Glomerular visceral epithelial cell (primary cell): ENCODE data around the gene SHROOM3.

ENCODE experiments used
- DNase-seq: peaks from one replicate; pipeline ENCODE4 v3.0.0-alpha.2; 2016; ENCODE audit errors: extremely low spot score

The SHROOM3 gene

GRCh38 chr4:76691807-76692582 lies 257.0 kb downstream of the SHROOM3 start:
- DNase-seq: peak; percentile 56

DNA sequence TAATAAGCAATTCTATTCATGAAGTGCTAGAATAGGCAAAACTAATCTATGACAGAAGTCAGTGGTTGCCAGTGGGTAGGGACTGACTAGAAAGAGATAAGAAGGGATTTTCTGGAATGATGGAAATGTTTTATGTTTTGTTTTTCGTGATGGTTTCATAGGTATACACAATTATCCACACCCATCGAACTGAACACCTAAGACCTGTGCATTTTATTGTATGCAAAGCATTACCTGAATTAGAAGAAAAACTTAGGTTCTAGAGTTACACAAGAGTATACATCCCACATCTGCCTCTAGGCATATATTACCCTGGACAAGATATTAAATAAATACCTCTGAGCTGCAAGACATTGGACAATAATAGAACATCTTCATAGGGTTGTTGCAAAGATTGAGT lies 257.7 kb downstream of the SHROOM3 start:
- no peak for DNase-seq

DNA sequence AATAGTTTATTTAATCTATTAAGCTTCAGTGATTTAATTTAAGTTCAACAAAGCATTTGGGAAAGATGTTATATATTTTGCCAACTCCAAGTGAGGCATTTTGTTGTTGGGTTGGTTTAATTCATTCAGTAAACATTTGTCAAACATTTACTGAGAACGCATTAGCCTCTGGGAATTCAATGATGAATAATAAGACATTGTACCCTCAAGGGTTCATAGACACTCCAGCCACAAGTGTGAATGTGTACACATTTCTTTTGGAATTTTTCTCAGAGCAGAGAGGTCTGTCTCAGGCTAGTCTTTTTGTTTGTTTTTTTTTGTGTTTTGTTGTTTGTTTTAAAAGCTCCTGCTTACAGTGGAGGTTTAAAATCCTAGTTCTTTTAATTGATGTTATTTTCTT lies 259.0 kb downstream of the SHROOM3 start:
- no peak for DNase-seq

GRCh38 chr4:76696109-76696508 lies 261.1 kb downstream of the SHROOM3 start:
- no peak for DNase-seq

GRCh38 chr4:76697129-76697803 lies 262.2 kb downstream of the SHROOM3 start:
- DNase-seq: no peak

DNA sequence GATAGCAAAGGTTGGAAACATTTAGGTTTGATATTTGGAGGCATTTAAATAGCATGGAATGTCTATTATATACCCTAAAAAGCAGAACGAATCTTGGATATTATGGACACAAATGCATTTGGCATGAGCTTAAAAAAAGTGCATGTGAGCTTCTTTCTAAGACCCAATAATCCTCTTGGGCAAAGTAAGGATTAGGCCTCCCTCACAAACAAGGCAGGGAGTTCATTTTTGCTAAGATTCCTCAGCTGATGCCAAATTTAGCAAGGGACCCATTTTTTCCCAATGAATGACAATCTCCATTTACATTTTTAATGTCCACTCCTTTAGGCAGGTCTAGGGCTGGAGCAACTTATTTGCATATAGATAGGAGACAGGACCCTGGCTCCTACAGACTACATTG lies 263.1 kb downstream of the SHROOM3 start:
- no peak for DNase-seq

- DNase-seq: no peak
Measured at GRCh38 chr4:76699751-76700310, 264.8 kb downstream of the SHROOM3 start.

DNA sequence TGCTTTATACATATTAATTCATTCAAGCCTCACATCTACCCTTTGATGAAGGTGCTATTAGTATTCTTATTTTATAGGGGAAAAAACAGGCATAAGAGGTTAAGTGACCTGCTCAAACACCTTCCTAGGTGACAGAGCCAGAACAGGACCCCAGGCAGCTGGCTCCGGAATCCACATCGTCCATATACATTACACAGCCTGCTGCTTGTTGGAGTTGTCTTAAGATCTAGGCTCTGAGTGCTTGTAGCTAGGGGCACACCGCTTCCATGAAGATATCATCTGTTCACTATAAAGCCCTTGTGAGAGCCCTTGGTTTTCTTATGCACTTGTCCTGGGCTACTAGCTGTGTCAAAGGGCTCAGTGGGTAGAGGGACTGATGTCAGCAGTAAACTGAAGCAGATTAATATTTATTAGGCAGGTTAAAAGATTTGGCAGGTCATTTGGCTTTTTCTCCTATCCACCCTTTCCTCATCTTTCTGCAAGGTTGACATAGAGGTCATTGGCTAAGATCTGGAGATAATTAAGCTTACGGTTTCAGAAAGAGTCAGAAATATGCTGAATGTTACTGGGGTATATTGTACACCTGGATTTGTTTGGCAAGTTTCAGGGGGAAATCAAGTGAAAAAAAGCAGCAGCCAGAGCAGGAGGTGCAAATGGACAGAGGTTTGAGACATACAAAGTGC lies 267.6 kb downstream of the SHROOM3 start:
- DNase-seq: no peak

GRCh38 chr4:76703123-76703490 lies 268.1 kb downstream of the SHROOM3 start:
- DNase-seq: no peak

DNA sequence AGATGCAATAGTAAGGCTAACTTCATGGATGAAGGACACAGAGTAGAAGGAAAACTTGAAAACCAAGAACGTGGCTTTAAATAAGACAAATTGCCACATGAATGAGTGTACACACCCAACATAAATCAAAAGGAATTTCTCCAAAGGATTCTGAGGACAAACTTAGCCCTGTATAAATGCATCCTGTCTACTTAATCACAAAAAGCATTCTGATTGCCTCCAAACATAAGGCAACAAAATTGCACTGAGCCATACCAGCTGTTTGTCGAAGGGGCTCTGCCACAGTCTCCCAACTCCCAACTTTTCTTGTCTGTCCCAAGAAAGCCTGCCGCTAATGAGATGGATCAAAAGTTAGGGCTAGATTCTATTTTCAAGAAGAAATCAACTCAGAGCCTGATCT lies 268.6 kb downstream of the SHROOM3 start:
- DNase-seq: no peak

- DNase-seq: peak; percentile 67
Measured at GRCh38 chr4:76704133-76704881, 269.3 kb downstream of the SHROOM3 start.

DNA sequence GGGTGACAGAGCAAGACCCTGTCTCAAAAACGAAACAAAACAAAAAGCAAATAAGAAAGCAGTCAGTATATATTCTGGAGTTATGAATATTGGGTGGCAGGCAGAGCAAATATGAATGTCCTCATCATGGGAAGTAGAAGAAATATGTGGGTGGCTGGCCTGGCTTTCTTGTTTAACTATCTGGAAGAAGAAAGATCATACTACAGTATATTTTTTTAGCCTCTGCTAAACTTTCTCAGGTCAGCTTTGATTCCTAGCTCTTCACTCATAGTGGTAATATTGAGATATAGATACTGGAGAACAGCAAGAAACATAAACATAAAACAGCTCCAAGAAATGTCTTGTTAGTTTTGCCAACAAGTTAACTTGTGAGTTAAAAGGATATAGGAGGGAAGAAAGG lies 270.4 kb downstream of the SHROOM3 start:
- DNase-seq: no peak

DNA sequence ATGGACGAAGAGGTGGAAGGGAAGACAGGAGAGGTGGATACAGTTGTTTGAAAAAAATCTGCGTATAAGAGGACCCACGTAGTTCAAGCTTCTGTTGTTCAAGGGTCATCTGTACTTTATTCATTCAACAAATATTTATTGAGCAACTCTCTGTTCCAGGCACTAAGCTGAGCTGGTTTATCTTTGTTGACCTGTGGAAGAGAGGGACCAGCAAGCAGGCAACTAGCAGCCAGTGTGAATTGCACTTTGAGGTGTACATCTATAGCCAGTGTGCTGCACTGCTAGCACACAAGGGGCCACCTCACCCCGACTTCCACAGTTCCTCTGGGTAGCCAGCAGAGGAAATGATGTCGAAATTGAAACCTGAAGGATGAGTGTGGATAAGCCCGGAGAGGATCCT lies 271.6 kb downstream of the SHROOM3 start:
- DNase-seq: no peak

DNA sequence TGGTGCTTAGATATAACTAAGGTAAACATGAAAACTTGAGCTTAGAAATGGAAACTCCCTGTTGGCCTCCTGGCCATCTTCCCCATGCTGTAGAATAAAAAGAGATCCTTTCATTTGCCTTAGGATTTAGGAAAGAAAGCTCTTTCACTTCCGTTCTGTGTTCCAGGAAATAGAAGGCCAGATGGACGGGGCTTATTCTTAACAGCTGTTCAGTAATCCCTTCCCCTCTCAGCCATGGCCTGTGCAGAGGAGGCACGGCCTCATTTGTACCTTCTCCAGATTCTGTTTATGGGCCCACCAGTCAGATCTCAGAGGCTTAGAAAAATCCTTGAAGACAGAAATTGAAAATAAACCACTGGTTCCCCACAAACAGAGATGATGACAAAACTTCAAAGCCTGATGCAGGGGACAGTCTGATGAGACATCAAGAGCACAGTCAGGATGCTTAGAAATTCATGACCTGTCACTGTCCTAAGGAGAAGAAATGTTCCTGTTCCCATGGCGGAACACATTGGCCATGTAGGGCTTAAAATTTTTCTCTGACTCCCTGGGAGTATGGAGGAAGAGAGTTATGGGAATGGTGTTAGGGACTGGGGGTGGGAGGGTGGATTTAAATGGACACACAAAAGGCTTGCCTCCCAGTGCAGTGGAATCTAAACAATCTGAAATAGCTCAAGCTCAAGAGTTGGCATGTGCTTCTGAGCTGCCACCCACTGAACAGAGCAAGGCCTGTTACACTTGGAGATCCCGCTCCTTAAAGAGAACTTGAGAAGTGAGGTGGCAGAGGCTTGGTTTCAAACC lies 274.1 kb downstream of the SHROOM3 start:
- DNase-seq: no peak

DNA sequence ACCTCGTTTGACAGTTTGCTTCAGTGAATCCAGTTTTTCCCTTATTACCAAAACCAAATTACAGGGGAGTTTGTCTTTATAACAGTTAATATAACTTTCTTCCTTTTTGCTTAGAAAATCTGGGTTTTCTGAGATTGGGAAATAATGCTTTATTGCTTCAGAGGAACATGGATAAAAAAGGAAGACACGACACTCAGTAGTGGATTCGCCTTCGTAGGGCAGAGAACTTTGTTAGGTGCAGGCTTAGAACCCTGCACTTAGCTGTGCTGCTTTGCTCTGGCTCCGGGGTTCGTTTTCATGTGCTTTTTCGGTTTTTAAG lies 274.7 kb downstream of the SHROOM3 start:
- no peak for DNase-seq

GRCh38 chr4:76712564-76712963 lies 277.5 kb downstream of the SHROOM3 start:
- no peak for DNase-seq

GRCh38 chr4:76714226-76714625 lies 279.2 kb downstream of the SHROOM3 start:
- no peak for DNase-seq

- no peak for DNase-seq
Measured at GRCh38 chr4:76716020-76716419, 281.0 kb downstream of the SHROOM3 start.

GRCh38 chr4:76716658-76717057 lies 281.6 kb downstream of the SHROOM3 start:
- DNase-seq: no peak

DNA sequence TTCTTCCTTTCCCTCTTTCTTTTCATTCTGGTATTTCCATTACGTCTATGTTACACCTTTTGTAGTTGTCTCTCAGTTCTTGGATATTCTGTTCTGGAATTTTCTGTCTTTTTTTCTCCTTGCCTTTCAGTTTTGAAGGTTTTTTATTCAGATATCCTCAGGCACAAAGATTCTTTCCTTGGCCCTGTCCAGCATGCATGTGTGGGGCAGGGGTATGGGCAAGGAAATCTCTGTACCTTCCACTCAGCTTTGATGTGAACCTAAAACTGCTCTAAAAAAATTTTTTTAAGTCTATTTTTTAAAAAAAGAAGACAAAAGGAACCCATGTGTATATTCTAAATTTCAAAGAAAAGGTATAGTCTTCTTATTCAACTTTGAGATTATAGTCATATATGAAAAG lies 282.4 kb downstream of the SHROOM3 start:
- DNase-seq: no peak

GRCh38 chr4:76718021-76718420 lies 283.0 kb downstream of the SHROOM3 start:
- DNase-seq: no peak
